HEK293 (cell line): ENCODE data around the gene TRPM2.
"Not testable (repeated sequence)": the region's sequence is repeated elsewhere in the genome, so short reads cannot be mapped to it uniquely, and the experiment has no call there.

Experiments
- CTCF ChIP-seq: fragments of 450-650 bp; formaldehyde crosslinking; IDR thresholded peaks from 2 replicates; pipeline ENCODE4 v1.5.1; 2016; ENCODE audit warnings: missing biosample characterization, missing genetic modification characterization
- KLF17 ChIP-seq: fragments of 450-650 bp; formaldehyde crosslinking; IDR thresholded peaks from 2 replicates; pipeline ENCODE4 v1.5.1; 2016; ENCODE audit warnings: missing biosample characterization, missing genetic modification characterization
- PRDM4 ChIP-seq: fragments of 450-650 bp; formaldehyde crosslinking; IDR thresholded peaks from 2 replicates; pipeline ENCODE4 v1.5.1; 2017; ENCODE audit warnings: missing biosample characterization, missing genetic modification characterization
- RBAK ChIP-seq: fragments of 450-650 bp; formaldehyde crosslinking; IDR thresholded peaks from 2 replicates; pipeline ENCODE4 v1.5.1; 2016; ENCODE audit warnings: missing biosample characterization, missing genetic modification characterization
- ZNF138 ChIP-seq: fragments of 450-650 bp; formaldehyde crosslinking; IDR thresholded peaks from 2 replicates; pipeline ENCODE4 v1.5.1; 2016; ENCODE audit warnings: missing biosample characterization, missing genetic modification characterization, borderline replicate concordance
- ZNF248 ChIP-seq: fragments of 450-650 bp; formaldehyde crosslinking; IDR thresholded peaks from 2 replicates; pipeline ENCODE4 v1.5.1; 2017; ENCODE audit warnings: missing biosample characterization, missing genetic modification characterization
- ZNF473 ChIP-seq: fragments of 450-650 bp; formaldehyde crosslinking; IDR thresholded peaks from 2 replicates; pipeline ENCODE4 v1.5.1; 2017; ENCODE audit warnings: missing biosample characterization, missing genetic modification characterization

GRCh38 chr21:44479556-44480199, 126.3 kb downstream of the TRPM2 start:
- TF ChIP-seq CTCF (tag by site-specific recombination), result peak; percentile 64
- not testable (repeated sequence) for TF ChIP-seq ZNF473; PRDM4 (tag by site-specific recombination); ZNF248 (tag by site-specific recombination); KLF17 (tag by site-specific recombination); ZNF138 (tag by site-specific recombination); RBAK (tag by site-specific recombination)
